PC-9 (cell line): ENCODE data around the gene TTC17. TPM values are rescaled to one million over a fixed set of nuclear protein-coding genes. Genes with fewer than 3 reads are reported as not detected.
"Not testable (repeated sequence)": the region's sequence is repeated elsewhere in the genome, so short reads cannot be mapped to it uniquely, and the experiment has no call there.

Source experiments
- BruUV-seq: library from RNA; stranded (reverse); fragments of 400-500 nt; replicated peaks from 2 replicates; lab custom pipeline; 2021; lab: Mats Ljungman, UMichigan
- CTCF ChIA-PET: fragments of 300-600 bp; sonication (Branson Sonifier 250); formaldehyde crosslinking; loops from one replicate; lab custom pipeline; 2022; ENCODE audit warnings: antibody characterized with exemption; lab: Charles Lee
- POLR2A ChIA-PET: fragments of 300-600 bp; sonication (Branson Sonifier 250); formaldehyde crosslinking; loops from one replicate; lab custom pipeline; 2022; ENCODE audit warnings: antibody characterized with exemption; ENCODE audit not compliant: unreplicated experiment; lab: Charles Lee
- DNase-seq, 2 experiments: peaks; one replicate each; pipeline versions ENCODE4 v3.0.0 to v3.0.0-alpha.2; 2015 to 2022; ENCODE audit warnings: mixed read lengths in 1 of 2
- H2AFZ ChIP-seq: fragments of 200-600 bp; sonication (generic); 2 replicates; pipeline ENCODE4 v1.8.1; 2017; ENCODE audit warnings: antibody characterized with exemption
- H3F3A ChIP-seq: fragments of 200-600 bp; sonication (generic); 2 replicates; pipeline ENCODE4 v1.8.1; 2017; ENCODE audit warnings: antibody characterized with exemption, mild to moderate bottlenecking, low read depth; ENCODE audit not compliant: insufficient read depth
- H3K27ac ChIP-seq: fragments of 200-600 bp; sonication (generic); 2 replicates; pipeline ENCODE4 v1.6.1; 2016; ENCODE audit warnings: mixed run types
- H3K27me3 ChIP-seq: fragments of 200-600 bp; sonication (generic); 2 replicates; pipeline ENCODE4 v1.6.1; 2016; ENCODE audit warnings: low read depth, mixed run types; ENCODE audit not compliant: insufficient read depth
- H3K36me3 ChIP-seq: fragments of 200-600 bp; sonication (generic); 2 replicates; pipeline ENCODE4 v1.6.1; 2016; ENCODE audit warnings: low read depth, mixed run types
- H3K4me1 ChIP-seq: fragments of 200-600 bp; sonication (generic); replicated peaks from 2 replicates; pipeline ENCODE4 v1.6.1; 2016; ENCODE audit warnings: mixed run types; ENCODE audit not compliant: insufficient read depth
- H3K4me2 ChIP-seq: fragments of 200-600 bp; sonication (generic); 2 replicates; pipeline ENCODE4 v1.6.1; 2017; ENCODE audit warnings: mixed run types
- H3K4me3 ChIP-seq: fragments of 200-600 bp; sonication (generic); 2 replicates; pipeline ENCODE4 v1.6.1; 2016; ENCODE audit warnings: mixed run types
- H3K79me2 ChIP-seq: fragments of 200-600 bp; sonication (generic); 2 replicates; pipeline ENCODE4 v1.6.1; 2017; ENCODE audit warnings: low read depth, mixed run types
- H3K9me2 ChIP-seq: fragments of 200-600 bp; sonication (generic); 2 replicates; pipeline ENCODE4 v1.8.1; 2017; ENCODE audit warnings: mild to moderate bottlenecking; ENCODE audit not compliant: insufficient read depth
- H3K9me3 ChIP-seq: fragments of 200-600 bp; sonication (generic); 2 replicates; pipeline ENCODE4 v1.8.1; 2016; ENCODE audit warnings: low read depth; ENCODE audit not compliant: insufficient read depth
- H4K20me1 ChIP-seq: fragments of 200-600 bp; sonication (generic); 2 replicates; pipeline ENCODE4 v1.8.1; 2017; ENCODE audit not compliant: insufficient read depth
- CTCF ChIP-seq: fragments of 200-600 bp; sonication (generic); conservative IDR thresholded peaks from 2 replicates; pipeline ENCODE4 v1.6.1; 2017; ENCODE audit warnings: mixed run types, antibody characterized with exemption, mild to moderate bottlenecking, moderate library complexity
- EZH2 ChIP-seq: fragments of 200-600 bp; sonication (generic); IDR thresholded peaks from 2 replicates; pipeline ENCODE4 v1.8.0; 2017; ENCODE audit warnings: antibody characterized with exemption, low read depth
- intact Hi-C: fragments of 100-400 bp; cut with micrococcal nuclease; formaldehyde crosslinking; loops from one replicate; pipeline ENCODE4 v1.10.0; 2022; ENCODE audit not compliant: unreplicated experiment
- total RNA-seq: library from RNA; stranded (reverse); gene quantifications from 2 replicates; pipeline ENCODE4 v1.2.3, GENCODE V29; 2021

TTC17 gene
- total RNA-seq, 1 experiment from 2014 or later, result 81.0 TPM

GRCh38 chr11:43328482-43328881, 30.2 kb upstream of the TTC17 start:
- no peak for DNase-seq
- Histone ChIP-seq H3K27me3 (no peaks in the 10 kb centered on the region), H3K36me3 (peaks cover 82% of the 10 kb centered on the region), H3F3A (no peaks in the 10 kb centered on the region), H4K20me1 (peaks cover 13% of the 10 kb centered on the region), H3K4me1 (no peaks in the 10 kb centered on the region), H3K27ac (no peak overlapping the region), H3K79me2 (no peaks in the 10 kb centered on the region), H3K9me3 (no peaks in the 10 kb centered on the region), H2AFZ (no peak overlapping the region), H3K9me2 (no peaks in the 10 kb centered on the region), H3K4me2 (no peak overlapping the region), H3K4me3 (no peak overlapping the region)
- BruUV-seq, result no TSS peak
- ChIA-PET CTCF (no interaction called here), POLR2A (no interaction called here)
- intact Hi-C loops, result no loop called here
- no peak for TF ChIP-seq CTCF
- no peak for TF ChIP-seq EZH2

GRCh38 chr11:43341159-43341558, 17.6 kb upstream of the TTC17 start:
- POLR2A ChIA-PET, result no interaction called here
- H4K20me1 ChIP-seq, result no peaks in the 10 kb centered on the region

GRCh38 chr11:43351426-43351825, 7.3 kb upstream of the TTC17 start:
- BruUV-seq, H3K79me2 ChIP-seq, H3K27me3 ChIP-seq, H3K4me3 ChIP-seq, H3K36me3 ChIP-seq, POLR2A ChIA-PET, H3K9me2 ChIP-seq, H3K4me1 ChIP-seq, H3K9me3 ChIP-seq, CTCF ChIA-PET, H3K27ac ChIP-seq, H3F3A ChIP-seq, H4K20me1 ChIP-seq, H3K4me2 ChIP-seq, intact Hi-C loops, H2AFZ ChIP-seq, DNase-seq: not testable (repeated sequence)

More at GRCh38 chr11:43341159-43341558, 17.6 kb upstream of the TTC17 start:
- no peaks in the 10 kb centered on the region for H3K9me2 ChIP-seq
- no TSS peak for BruUV-seq
- H3K4me1 ChIP-seq, result no peaks in the 10 kb centered on the region
- CTCF ChIA-PET, result no interaction called here
- TF ChIP-seq EZH2 (no peak), CTCF (no peak)
- no peaks in the 10 kb centered on the region for H3K79me2 ChIP-seq
- H3F3A ChIP-seq, result no peaks in the 10 kb centered on the region
- intact Hi-C loops, result no loop called here
- H3K27me3 ChIP-seq, result no peaks in the 10 kb centered on the region
- H3K4me3 ChIP-seq, result no peak overlapping the region
- H3K27ac ChIP-seq, result no peak overlapping the region
- H3K9me3 ChIP-seq, result no peaks in the 10 kb centered on the region
- peaks cover 25% of the 10 kb centered on the region for H3K36me3 ChIP-seq
- H3K4me2 ChIP-seq, result no peak overlapping the region
- H2AFZ ChIP-seq, result no peak overlapping the region
- no peak for DNase-seq

GRCh38 chr11:43354311-43354710, 4.4 kb upstream of the TTC17 start:
- Histone ChIP-seq H3K27ac (no peak overlapping the region), H3K4me2 (no peak overlapping the region), H3K9me2 (no peaks in the 10 kb centered on the region; the same call in 1 of the 2 replicates), H3K4me3 (no peak overlapping the region), H3F3A (peaks cover 4% of the 10 kb centered on the region; the same call in 1 of the 2 replicates), H3K4me1 (peaks cover 7% of the 10 kb centered on the region), H3K9me3 (no peaks in the 10 kb centered on the region), H3K36me3 (no peaks in the 10 kb centered on the region), H2AFZ (no peak overlapping the region), H3K27me3 (no peaks in the 10 kb centered on the region), H3K79me2 (peaks cover 5% of the 10 kb centered on the region), H4K20me1 (no peaks in the 10 kb centered on the region)
- ChIA-PET POLR2A (no interaction called here), CTCF (no interaction called here)
- TF ChIP-seq CTCF (no peak), EZH2 (no peak)
- no peak for DNase-seq
- no TSS peak for BruUV-seq
- intact Hi-C loops, result no loop called here
